A673 (cell line): ENCODE results near the gene NRXN2.

Experiments
- EZH2 ChIP-seq: fragments of 200-600 bp; sonication (generic); IDR thresholded peaks from 2 replicates; pipeline ENCODE4 v1.6.1; 2017; ENCODE audit warnings: borderline replicate concordance, low read depth, mild to moderate bottlenecking, mixed read lengths, antibody characterized with exemption, low read length; ENCODE audit not compliant: poor library complexity, severe bottlenecking
- TF ChIP-seq, protein P1 (sequence below): fragments of 300-800, 200-600 bp; sonication (generic); conservative IDR thresholded peaks from 2 replicates; pipeline ENCODE4 v1.5.1; 2017; ENCODE audit warnings: low read depth, mild to moderate bottlenecking, antibody characterized with exemption, low read length, moderate library complexity, mixed read lengths

DNA sequence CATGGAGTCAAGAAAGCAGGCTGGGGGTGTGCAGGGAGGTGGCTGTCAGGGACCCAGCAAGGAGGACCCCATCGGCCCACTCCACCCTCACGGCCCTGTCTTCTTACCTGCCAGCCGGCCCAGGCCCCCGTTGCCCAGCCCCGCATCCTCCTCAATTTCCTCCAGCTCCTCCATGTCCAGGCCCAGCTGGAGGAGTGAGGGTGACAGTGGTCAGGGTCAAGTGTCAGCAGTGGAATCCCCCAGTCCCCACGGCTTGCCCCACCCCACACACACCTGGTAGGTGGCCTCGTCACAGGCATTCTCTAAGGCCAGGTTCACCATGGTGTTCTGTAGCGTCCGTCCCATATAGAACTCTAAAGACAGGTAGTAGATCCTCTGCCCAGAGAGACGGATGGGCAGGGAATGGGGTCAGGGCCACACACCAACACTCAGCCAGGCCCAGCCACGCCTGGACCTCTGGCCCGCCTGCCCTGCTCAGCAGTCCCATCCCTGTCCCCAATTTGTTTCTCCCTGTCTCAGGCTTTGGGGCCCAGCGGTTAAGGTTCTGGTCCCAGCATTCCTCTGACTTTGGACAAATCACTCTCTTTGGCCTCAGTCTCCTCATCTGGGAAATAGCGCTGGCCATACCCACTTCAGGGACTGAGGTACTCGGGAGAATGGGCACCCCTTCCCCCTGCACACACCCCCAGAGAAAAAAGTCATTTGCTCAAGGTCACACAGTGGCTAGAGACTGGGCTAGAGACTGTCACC, 35.5 kb upstream of the NRXN2 start:
- TF ChIP-seq, protein P1, sequence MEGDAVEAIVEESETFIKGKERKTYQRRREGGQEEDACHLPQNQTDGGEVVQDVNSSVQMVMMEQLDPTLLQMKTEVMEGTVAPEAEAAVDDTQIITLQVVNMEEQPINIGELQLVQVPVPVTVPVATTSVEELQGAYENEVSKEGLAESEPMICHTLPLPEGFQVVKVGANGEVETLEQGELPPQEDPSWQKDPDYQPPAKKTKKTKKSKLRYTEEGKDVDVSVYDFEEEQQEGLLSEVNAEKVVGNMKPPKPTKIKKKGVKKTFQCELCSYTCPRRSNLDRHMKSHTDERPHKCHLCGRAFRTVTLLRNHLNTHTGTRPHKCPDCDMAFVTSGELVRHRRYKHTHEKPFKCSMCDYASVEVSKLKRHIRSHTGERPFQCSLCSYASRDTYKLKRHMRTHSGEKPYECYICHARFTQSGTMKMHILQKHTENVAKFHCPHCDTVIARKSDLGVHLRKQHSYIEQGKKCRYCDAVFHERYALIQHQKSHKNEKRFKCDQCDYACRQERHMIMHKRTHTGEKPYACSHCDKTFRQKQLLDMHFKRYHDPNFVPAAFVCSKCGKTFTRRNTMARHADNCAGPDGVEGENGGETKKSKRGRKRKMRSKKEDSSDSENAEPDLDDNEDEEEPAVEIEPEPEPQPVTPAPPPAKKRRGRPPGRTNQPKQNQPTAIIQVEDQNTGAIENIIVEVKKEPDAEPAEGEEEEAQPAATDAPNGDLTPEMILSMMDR, result no peak
- no peak for TF ChIP-seq EZH2
